GM12891 (cell line): ENCODE measurements around the gene L1CAM.

ENCODE experiments used
- PAX5 ChIP-seq: IDR thresholded peaks from 2 replicates; pipeline ENCODE4 v1.6.1; 2011; ENCODE audit warnings: low read length, moderate library complexity, mild to moderate bottlenecking; ENCODE audit not compliant: insufficient read depth, severe bottlenecking
- POLR2A ChIP-seq: IDR thresholded peaks from 2 replicates; pipeline ENCODE4 v1.6.1; 2011; ENCODE audit warnings: low read depth, low read length, control low read depth
- POLR2AphosphoS5 ChIP-seq: IDR thresholded peaks from 2 replicates; pipeline ENCODE4 v1.6.1; 2011; ENCODE audit warnings: low read depth, low read length, control low read depth

GRCh38 chrX:153902385-153902784, 16.4 kb upstream of the L1CAM start:
- TF ChIP-seq POLR2AphosphoS5 (no peak), POLR2A (no peak), PAX5 (no peak)
